ENCODE measurements around the gene NRXN2.

Gene NRXN2

GRCh38 chr11:64757549-64758329, 34.7 kb upstream of the NRXN2 start:
- H3K36me3 ChIP-seq (ENCODE audit: control insufficient read depth in 2 of 2, insufficient read depth in 1 of 2, low read length in 2 of 2), result peaks cover 0 to 11% of the 10 kb centered on the region in 2 experiments; a peak in 1 of 3 replicates
- CTCF ChIA-PET, result interaction anchor here (0.6 to 1.7 kb wide), 2 partner anchors 10 to 13 kb away, joined by 4 to 7 read pairs; no protein-coding TSS in a partner anchor
- no peak overlapping the region for H3K27ac ChIP-seq (ENCODE audit: extremely low read depth, low read depth, low read length)
- H3K4me3 ChIP-seq (ENCODE audit: low read depth, low read length), result no peak overlapping the region
- H3K4me1 ChIP-seq (ENCODE audit: control insufficient read depth, insufficient read depth, low read length), result no peaks in the 10 kb centered on the region
- POLR2A ChIA-PET, result interaction anchor here (0.5 kb wide), 1 partner anchor 35 kb away, joined by 7 read pairs; the partner anchor contains the start of gene NRXN2
- no peak for TF ChIP-seq GFI1B (tag by site-specific recombination; IDR thresholded peaks at IDR 0.05)
- TF ChIP-seq ZNF768 (tag by site-specific recombination; IDR thresholded peaks at IDR 0.05), result peak; percentile 71; the same call in 1 of the 2 replicates
- H3K9me3 ChIP-seq (ENCODE audit: control insufficient read depth, insufficient read depth, low read depth, low read length), result no peaks in the 10 kb centered on the region

DNA sequence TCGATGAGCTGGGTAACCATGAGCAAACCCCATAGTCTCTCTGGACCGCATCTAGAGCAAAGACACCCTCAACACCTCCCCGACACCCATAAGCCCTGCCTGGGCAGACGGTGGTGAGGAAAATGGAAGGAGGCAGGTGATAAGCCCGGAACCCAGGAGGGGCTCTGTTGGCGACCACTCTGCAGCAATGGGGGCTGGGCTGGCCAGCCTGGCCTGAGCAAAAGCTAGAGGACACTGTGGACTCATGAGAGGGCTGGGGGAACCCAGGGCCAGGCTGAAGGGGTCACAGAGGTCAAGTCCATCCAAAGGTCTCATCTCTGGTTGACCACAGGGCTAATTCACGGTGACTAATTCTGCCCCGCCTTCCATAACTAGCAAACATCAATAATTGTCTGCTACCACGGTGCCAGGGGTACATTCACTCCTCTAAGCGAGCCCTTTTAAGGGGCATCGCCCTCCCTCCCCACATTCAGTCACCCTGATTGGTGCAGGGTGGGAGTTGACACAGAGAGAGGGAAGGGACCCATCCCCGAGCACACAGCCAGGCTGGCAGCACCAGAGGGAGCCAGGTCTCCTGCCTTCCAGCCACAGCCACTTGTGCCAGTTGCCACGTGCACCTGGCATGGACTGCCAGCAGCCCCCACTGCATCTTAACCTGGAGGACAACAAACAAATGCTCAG, 32.8 kb upstream of the NRXN2 start:
- ChIA-PET POLR2A (no interaction called here), CTCF (interaction anchor here (1.7 kb wide), 1 partner anchor 12 kb away, joined by 7 read pairs; no protein-coding TSS in a partner anchor)
- no peak overlapping the region for H3K4me3 ChIP-seq (ENCODE audit: low read depth, low read length)
- TF ChIP-seq, protein P1, sequence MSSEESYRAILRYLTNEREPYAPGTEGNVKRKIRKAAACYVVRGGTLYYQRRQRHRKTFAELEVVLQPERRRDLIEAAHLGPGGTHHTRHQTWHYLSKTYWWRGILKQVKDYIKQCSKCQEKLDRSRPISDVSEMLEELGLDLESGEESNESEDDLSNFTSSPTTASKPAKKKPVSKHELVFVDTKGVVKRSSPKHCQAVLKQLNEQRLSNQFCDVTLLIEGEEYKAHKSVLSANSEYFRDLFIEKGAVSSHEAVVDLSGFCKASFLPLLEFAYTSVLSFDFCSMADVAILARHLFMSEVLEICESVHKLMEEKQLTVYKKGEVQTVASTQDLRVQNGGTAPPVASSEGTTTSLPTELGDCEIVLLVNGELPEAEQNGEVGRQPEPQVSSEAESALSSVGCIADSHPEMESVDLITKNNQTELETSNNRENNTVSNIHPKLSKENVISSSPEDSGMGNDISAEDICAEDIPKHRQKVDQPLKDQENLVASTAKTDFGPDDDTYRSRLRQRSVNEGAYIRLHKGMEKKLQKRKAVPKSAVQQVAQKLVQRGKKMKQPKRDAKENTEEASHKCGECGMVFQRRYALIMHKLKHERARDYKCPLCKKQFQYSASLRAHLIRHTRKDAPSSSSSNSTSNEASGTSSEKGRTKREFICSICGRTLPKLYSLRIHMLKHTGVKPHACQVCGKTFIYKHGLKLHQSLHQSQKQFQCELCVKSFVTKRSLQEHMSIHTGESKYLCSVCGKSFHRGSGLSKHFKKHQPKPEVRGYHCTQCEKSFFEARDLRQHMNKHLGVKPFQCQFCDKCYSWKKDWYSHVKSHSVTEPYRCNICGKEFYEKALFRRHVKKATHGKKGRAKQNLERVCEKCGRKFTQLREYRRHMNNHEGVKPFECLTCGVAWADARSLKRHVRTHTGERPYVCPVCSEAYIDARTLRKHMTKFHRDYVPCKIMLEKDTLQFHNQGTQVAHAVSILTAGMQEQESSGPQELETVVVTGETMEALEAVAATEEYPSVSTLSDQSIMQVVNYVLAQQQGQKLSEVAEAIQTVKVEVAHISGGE (tag by site-specific recombination; conservative IDR thresholded peaks at IDR 0.05; ENCODE audit: low read depth), result no peak
- TF ChIP-seq ZNF645 (tag by site-specific recombination; IDR thresholded peaks at IDR 0.05) (no peak), ZNF280C (tag by site-specific recombination; IDR thresholded peaks at IDR 0.05) (no peak), ZBTB20 (tag by site-specific recombination; IDR thresholded peaks at IDR 0.05) (no peak), ZNF214 (tag by site-specific recombination; IDR thresholded peaks at IDR 0.05; ENCODE audit: borderline replicate concordance) (no peak), ZNF561 (tag by site-specific recombination; IDR thresholded peaks at IDR 0.05; ENCODE audit: borderline replicate concordance) (no peak), ZNF501 (tag by site-specific recombination; IDR thresholded peaks at IDR 0.05) (no peak), ZNF623 (tag by site-specific recombination; IDR thresholded peaks at IDR 0.05) (no peak), ZNF23 (tag by site-specific recombination; IDR thresholded peaks at IDR 0.05; ENCODE audit: borderline replicate concordance) (no peak), ZNF600 (tag by site-specific recombination; IDR thresholded peaks at IDR 0.05) (no peak)
- no peaks in the 10 kb centered on the region for H3K9me3 ChIP-seq (ENCODE audit: control insufficient read depth, insufficient read depth, low read depth, low read length)
- H3K27ac ChIP-seq (ENCODE audit: extremely low read depth, low read depth, low read length), result no peak overlapping the region
- peaks cover 0 to 5% of the 10 kb centered on the region in 2 experiments; a peak in 1 of 3 replicates for H3K36me3 ChIP-seq (ENCODE audit: control insufficient read depth in 2 of 2, insufficient read depth in 1 of 2, low read length in 2 of 2)
- no peaks in the 10 kb centered on the region for H3K4me1 ChIP-seq (ENCODE audit: control insufficient read depth, insufficient read depth, low read length)
